Measurements from ENCODE around the gene CFAP221. TPM values are rescaled to one million over a fixed set of nuclear protein-coding genes. Genes with fewer than 3 reads are reported as not detected.
A peak's percentile ranks its signal among the peaks of the same experiment; 100 is the strongest.

Gene CFAP221
- total and polyA plus RNA-seq, 9 donors: 0.24 to 23.4 (median 2.4) TPM

- DNase-seq: no peak
- no peak overlapping the region for H3K4me3 ChIP-seq
- intact Hi-C loops (cut with DNase I): no loop called here
- no peak for TF ChIP-seq EP300 (IDR thresholded peaks at IDR 0.05)
- H3K27ac ChIP-seq: no peak overlapping the region
- no peaks in the 10 kb centered on the region for H3K4me1 ChIP-seq (ENCODE audit: insufficient read depth)
- no peaks in the 10 kb centered on the region for H3K27me3 ChIP-seq
- peaks cover 0 to 5% of the 10 kb centered on the region in 2 donors for H3K9me3 ChIP-seq
- H3K36me3 ChIP-seq: no peaks in the 10 kb centered on the region
- 80 to 91% (median 85%) methylated on average over 2 of the region's 2 CpGs for WGBS, 3 donors
Observed at GRCh38 chr2:119650846-119651370, 106.7 kb downstream of the CFAP221 start.

GRCh38 chr2:119657466-119658145, 113.4 kb downstream of the CFAP221 start:
- DNase-seq: no peak
- intact Hi-C loops (cut with DNase I): no loop called here
- Histone ChIP-seq H3K27me3 (no peaks in the 10 kb centered on the region), H3K27ac (no peak overlapping the region), H3K9me3 (no peaks in the 10 kb centered on the region), H3K4me3 (no peak overlapping the region), H3K36me3 (no peaks in the 10 kb centered on the region), H3K4me1 (ENCODE audit: insufficient read depth) (no peaks in the 10 kb centered on the region)
- TF ChIP-seq EP300 (IDR thresholded peaks at IDR 0.05) (no peak), CTCF (IDR thresholded peaks at IDR 0.05) (no peak), POLR2A (IDR thresholded peaks at IDR 0.05) (no peak)
- 47 to 57% (median 56%) methylated on average over 8 of the region's 8 CpGs for WGBS, 3 donors

GRCh38 chr2:119659601-119660342, 115.5 kb downstream of the CFAP221 start:
- Histone ChIP-seq H3K36me3 (no peaks in the 10 kb centered on the region), H3K4me3 (no peak overlapping the region), H3K9me3 (no peaks in the 10 kb centered on the region), H3K27me3 (no peaks in the 10 kb centered on the region), H3K27ac (no peak overlapping the region), H3K4me1 (ENCODE audit: insufficient read depth) (no peaks in the 10 kb centered on the region)
- TF ChIP-seq POLR2A (IDR thresholded peaks at IDR 0.05) (no peak), CTCF (IDR thresholded peaks at IDR 0.05) (peak in 2 of 3 donors; percentile 15 to 26), EP300 (IDR thresholded peaks at IDR 0.05) (no peak)
- WGBS, 3 donors: 61 to 64% (median 64%) methylated on average over 8 of the region's 8 CpGs
- peak in 2 of 5 donors; percentile 18 to 26 for DNase-seq
- intact Hi-C loops (cut with DNase I): loop anchor here in 1 of 4 donors (10.0 kb wide), 1 partner anchor 255 kb away; no protein-coding TSS in a partner anchor

- Histone ChIP-seq H3K4me3 (no peak overlapping the region), H3K27me3 (no peaks in the 10 kb centered on the region), H3K36me3 (no peaks in the 10 kb centered on the region), H3K4me1 (ENCODE audit: insufficient read depth) (no peaks in the 10 kb centered on the region), H3K9me3 (no peaks in the 10 kb centered on the region), H3K27ac (no peak overlapping the region)
- 54 to 55% (median 55%) methylated on average over 7 of the region's 7 CpGs for WGBS, 3 donors
- intact Hi-C loops (cut with DNase I): loop anchor here in 1 of 4 donors (10.0 kb wide), 1 partner anchor 256 kb away; no protein-coding TSS in a partner anchor
- TF ChIP-seq EP300 (IDR thresholded peaks at IDR 0.05): no peak
- TF ChIP-seq POLR2A (IDR thresholded peaks at IDR 0.05): no peak
- no peak for TF ChIP-seq CTCF (IDR thresholded peaks at IDR 0.05)
- no peak for DNase-seq
Observed at GRCh38 chr2:119660343-119660658, 116.1 kb downstream of the CFAP221 start.
